ENCODE results near the gene FGF6. TPM values are rescaled to one million over a fixed set of nuclear protein-coding genes. Genes with fewer than 3 reads are reported as not detected.

The FGF6 gene
- total and polyA plus RNA-seq, 9 of the 15 experiments (the other 6 are each of a cell fraction or from before 2014, with no cell fraction given) = 0.14 TPM; not detected in 8

DNA sequence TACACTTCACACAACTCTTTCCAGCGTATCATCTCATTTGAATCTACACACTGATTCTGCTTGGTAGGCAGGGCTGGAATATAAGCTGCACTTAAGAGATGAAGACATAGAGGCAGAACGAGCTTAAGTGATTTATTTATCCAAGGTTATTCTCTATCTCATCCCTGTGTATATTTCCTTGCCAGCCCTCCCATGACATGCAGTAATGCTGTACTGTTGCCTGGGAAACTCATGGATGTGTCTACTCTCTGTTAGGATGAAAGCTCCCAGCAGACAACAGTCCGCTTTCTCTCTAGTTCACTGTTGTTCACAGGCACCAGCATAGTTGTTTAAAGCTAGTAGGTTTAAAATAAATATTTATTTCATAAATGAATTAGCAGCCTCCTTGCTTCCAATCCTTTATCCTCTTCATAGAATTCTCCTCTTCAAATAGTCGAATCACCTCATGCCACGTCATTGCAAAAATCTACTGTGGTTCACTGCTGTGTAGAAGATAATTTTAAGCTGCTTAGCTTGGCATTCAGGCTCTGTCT is 25.4 kb downstream of the FGF6 start:
- intact Hi-C loops (cut with micrococcal nuclease) = loop anchor here (5.0 kb wide), 1 partner anchor 33 kb away; no protein-coding TSS in a partner anchor
- H2AFZ ChIP-seq (ENCODE audit: low read depth, low read length) = no peak overlapping the region
- DNase-seq (ENCODE audit: extremely low read depth in 1 of 4, low spot score in 3 of 4) = no peak
- CTCF ChIA-PET (ENCODE audit: low intra/inter-chr PET ratio) = no interaction called here
- H4K20me1 ChIP-seq (replicated peaks; ENCODE audit: control insufficient read depth, insufficient read depth, low read length) = no peaks in the 10 kb centered on the region
- POLR2A ChIA-PET = interaction anchor here (0.6 kb wide), 1 partner anchor 9 kb away, joined by 3 read pairs; no protein-coding TSS in a partner anchor
- no peak for FAIRE-seq
- no peak overlapping the region for H3K4me3 ChIP-seq
- H3K27ac ChIP-seq (ENCODE audit: extremely low read depth, low read depth, low read length) = no peak overlapping the region
- ATAC-seq = no peak
- H3K9ac ChIP-seq (ENCODE audit: insufficient read depth in 1 of 2, low read depth in 2 of 2, low read length in 2 of 2) = no peak overlapping the region
- no peaks in the 10 kb centered on the region for H3K9me1 ChIP-seq (ENCODE audit: control insufficient read depth, insufficient read depth, low read length)
- no peaks in the 10 kb centered on the region for H3K9me3 ChIP-seq (replicated peaks; ENCODE audit: control insufficient read depth, insufficient read depth, low read depth, low read length)
- in situ Hi-C loops (cut with MboI) = no loop called here
- 7% methylated on average over 5 of the region's 5 CpGs for WGBS (ENCODE audit: insufficient coverage, low coverage, missing lambda C conversion rate)
- no peaks in the 10 kb centered on the region for H3K36me3 ChIP-seq (ENCODE audit: control insufficient read depth, insufficient read depth, low read length)
- H3K4me2 ChIP-seq (ENCODE audit: insufficient read depth, low read length) = no peak overlapping the region
- no peaks in the 10 kb centered on the region; a peak in 1 of 5 replicates for H3K4me1 ChIP-seq (replicated peaks in 1 of 2; ENCODE audit: control insufficient read depth in 2 of 2, insufficient read depth in 2 of 2, low read length in 2 of 2)
- BruUV-seq (replicated peaks) = no TSS peak
- TF ChIP-seq, protein P1, sequence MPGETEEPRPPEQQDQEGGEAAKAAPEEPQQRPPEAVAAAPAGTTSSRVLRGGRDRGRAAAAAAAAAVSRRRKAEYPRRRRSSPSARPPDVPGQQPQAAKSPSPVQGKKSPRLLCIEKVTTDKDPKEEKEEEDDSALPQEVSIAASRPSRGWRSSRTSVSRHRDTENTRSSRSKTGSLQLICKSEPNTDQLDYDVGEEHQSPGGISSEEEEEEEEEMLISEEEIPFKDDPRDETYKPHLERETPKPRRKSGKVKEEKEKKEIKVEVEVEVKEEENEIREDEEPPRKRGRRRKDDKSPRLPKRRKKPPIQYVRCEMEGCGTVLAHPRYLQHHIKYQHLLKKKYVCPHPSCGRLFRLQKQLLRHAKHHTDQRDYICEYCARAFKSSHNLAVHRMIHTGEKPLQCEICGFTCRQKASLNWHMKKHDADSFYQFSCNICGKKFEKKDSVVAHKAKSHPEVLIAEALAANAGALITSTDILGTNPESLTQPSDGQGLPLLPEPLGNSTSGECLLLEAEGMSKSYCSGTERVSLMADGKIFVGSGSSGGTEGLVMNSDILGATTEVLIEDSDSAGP (CRISPR knock-in tag; IDR thresholded peaks at IDR 0.05) = no peak
- TF ChIP-seq MECOM (CRISPR knock-in tag; IDR thresholded peaks at IDR 0.05) (no peak), KAT7 (CRISPR knock-in tag; IDR thresholded peaks at IDR 0.05; ENCODE audit: borderline replicate concordance) (no peak), ZNF778 (CRISPR knock-in tag; IDR thresholded peaks at IDR 0.05) (no peak), MCM3 (IDR thresholded peaks at IDR 0.05) (no peak), HCFC1 (IDR thresholded peaks at IDR 0.05; ENCODE audit: low read depth, low read length) (no peak)
- no peaks in the 10 kb centered on the region for H3K79me2 ChIP-seq (ENCODE audit: control insufficient read depth, insufficient read depth, low read length)
- H3K27me3 ChIP-seq (ENCODE audit: control insufficient read depth in 2 of 2, insufficient read depth in 2 of 2, low read length in 2 of 2) = peaks cover 8 to 37% of the 10 kb centered on the region in 2 experiments; a peak in 4 of 5 replicates
